Measurements from ENCODE around the gene ACOT9. TPM values are rescaled to one million over a fixed set of nuclear protein-coding genes. Genes with fewer than 3 reads are reported as not detected.

The ACOT9 gene
- polyA plus RNA-seq, 2 of the 4 experiments (the other 2 are of a cell fraction), result 87.0 to 110 TPM

GRCh38 chrX:23789386-23790154, 46.5 kb upstream of the ACOT9 start:
- peak overlapping the region; percentile 80 to 84 for H3K27ac ChIP-seq
- WGBS (ENCODE audit: missing lambda C conversion rate), result 88% methylated on average over 5 of the region's 8 CpGs

GRCh38 chrX:23788946-23789345, 45.9 kb upstream of the ACOT9 start:
- FAIRE-seq (no peak), DNase-seq (ENCODE audit: low read depth in 1 of 2, low spot score in 1 of 2) (peak in 1 of 2 experiments; percentile 44), ATAC-seq (peak in 1 of 2 experiments; percentile 6; a peak in 2 of 6 replicates)
- no peak overlapping the region for H3K4me3 ChIP-seq
- peak overlapping the region; percentile 42; the same call in 2 of the 3 replicates for H3K4me2 ChIP-seq
- 52% methylated on average over 3 of the region's 4 CpGs for WGBS (ENCODE audit: missing lambda C conversion rate)
- ChIA-PET CTCF (interaction anchor here (0.6 to 4.7 kb wide), 3 partner anchors 10 to 113 kb away, joined by 3 to 42 read pairs (median 4); no protein-coding TSS in a partner anchor), POLR2A (interaction anchor here (4.3 kb wide), 1 partner anchor 113 kb away, joined by 38 read pairs; no protein-coding TSS in a partner anchor)
- H3K4me1 ChIP-seq, result peaks cover 23% of the 10 kb centered on the region; the same call in 2 of the 3 replicates
- peak overlapping the region; percentile 80 to 84 for H3K27ac ChIP-seq
- TF ChIP-seq JUNB (IDR thresholded peaks at IDR 0.05) (no peak), EHMT2 (IDR thresholded peaks at IDR 0.05; ENCODE audit: low read depth) (no peak), FOSL2 (IDR thresholded peaks at IDR 0.05) (no peak), FOSL2 (CRISPR knock-in tag; IDR thresholded peaks at IDR 0.05) (no peak), KDM5A (IDR thresholded peaks at IDR 0.05) (no peak), GATA3 (IDR thresholded peaks at IDR 0.05; ENCODE audit: borderline replicate concordance) (no peak), CEBPB (IDR thresholded peaks at IDR 0.05) (peak in 1 of 2 experiments; percentile 17; a peak in 1 of 4 replicates), MAFK (IDR thresholded peaks at IDR 0.05; ENCODE audit: partially characterized antibody) (no peak)
- no peaks in the 10 kb centered on the region for H3K9me3 ChIP-seq

More at GRCh38 chrX:23789386-23790154, 46.5 kb upstream of the ACOT9 start:
- Histone ChIP-seq H3K4me3 (no peak overlapping the region), H3K4me1 (peaks cover 23% of the 10 kb centered on the region; the same call in 2 of the 3 replicates), H3K9me3 (no peaks in the 10 kb centered on the region), H3K4me2 (no peak overlapping the region)
- POLR2A ChIA-PET, result interaction anchor here (4.3 kb wide), 1 partner anchor 112 kb away, joined by 38 read pairs; no protein-coding TSS in a partner anchor
- no peak for FAIRE-seq
- 0 out of 6 replicates have a peak, but pooled peaks of 1 of the 2 experiments have one; percentile 1 for ATAC-seq
- CTCF ChIA-PET, result interaction anchor here (0.6 to 4.7 kb wide), 3 partner anchors 10 to 113 kb away, joined by 3 to 42 read pairs (median 4); no protein-coding TSS in a partner anchor
- TF ChIP-seq RAD21 (conservative IDR thresholded peaks at IDR 0.05 in 1 of 2, IDR thresholded peaks at IDR 0.05 in 1 of 2) (no peak), MAFK (IDR thresholded peaks at IDR 0.05; ENCODE audit: partially characterized antibody) (peak; percentile 67)
- no peak for DNase-seq (ENCODE audit: low read depth in 1 of 2, low spot score in 1 of 2)

- POLR2A ChIA-PET, result interaction anchor here (1.5 to 4.3 kb wide), 2 partner anchors 15 to 113 kb away, joined by 4 to 38 read pairs; no protein-coding TSS in a partner anchor
- H3K4me1 ChIP-seq, result peaks cover 23% of the 10 kb centered on the region; the same call in 2 of the 3 replicates
These were observed 45.4 kb upstream of the ACOT9 start for GRCh38 chrX:23788521-23788920.

GRCh38 chrX:23787745-23788118, 44.7 kb upstream of the ACOT9 start:
- POLR2A ChIA-PET, result interaction anchor here (1.0 to 4.3 kb wide), 4 partner anchors 12 to 114 kb away, joined by 4 to 38 read pairs (median 8); no protein-coding TSS in a partner anchor
- Histone ChIP-seq H3K9me3 (no peaks in the 10 kb centered on the region), H3K4me2 (peak overlapping the region; percentile 42; the same call in 1 of the 3 replicates), H3K4me1 (peaks cover 18% of the 10 kb centered on the region; the same call in 2 of the 3 replicates), H3K4me3 (no peak overlapping the region), H3K27ac (peak overlapping the region; percentile 80 to 84)
- peak in 1 of 2 experiments; percentile 7; a peak in 3 of 6 replicates for ATAC-seq
- DNase-seq (ENCODE audit: low read depth in 1 of 2, low spot score in 1 of 2), result peak in 1 of 2 experiments; percentile 52
- CTCF ChIA-PET, result interaction anchor here (4.7 kb wide), 1 partner anchor 115 kb away, joined by 42 read pairs; no protein-coding TSS in a partner anchor
- FAIRE-seq, result no peak
- 88% methylated on average over 2 of the region's 2 CpGs for WGBS (ENCODE audit: missing lambda C conversion rate)
- TF ChIP-seq EHMT2 (IDR thresholded peaks at IDR 0.05; ENCODE audit: low read depth) (no peak), HOXA7 (CRISPR knock-in tag; IDR thresholded peaks at IDR 0.05) (no peak), GATA3 (IDR thresholded peaks at IDR 0.05; ENCODE audit: borderline replicate concordance) (no peak), CBX2 (IDR thresholded peaks at IDR 0.05; ENCODE audit: borderline replicate concordance, low read depth) (no peak), ZFP36 (IDR thresholded peaks at IDR 0.05; ENCODE audit: borderline replicate concordance, partially characterized antibody) (no peak), HES2 (IDR thresholded peaks at IDR 0.05) (no peak)

More at GRCh38 chrX:23788521-23788920, 45.4 kb upstream of the ACOT9 start:
- TF ChIP-seq RNF2 (IDR thresholded peaks at IDR 0.05; ENCODE audit: borderline replicate concordance, low read depth) (no peak), MAFK (IDR thresholded peaks at IDR 0.05; ENCODE audit: partially characterized antibody) (peak; percentile 28)
- Histone ChIP-seq H3K27ac (peak overlapping the region; percentile 80 to 84), H3K4me2 (peak overlapping the region; percentile 42; the same call in 2 of the 3 replicates), H3K9me3 (no peaks in the 10 kb centered on the region), H3K4me3 (no peak overlapping the region)
- DNase-seq (ENCODE audit: low read depth in 1 of 2, low spot score in 1 of 2) (peak in 1 of 2 experiments; percentile 58), ATAC-seq (peak; percentile 19 to 33; a peak in 4 of 6 replicates), FAIRE-seq (no peak)
- CTCF ChIA-PET, result interaction anchor here (1.2 to 4.7 kb wide), 2 partner anchors 11 to 114 kb away, joined by 3 to 42 read pairs; no protein-coding TSS in a partner anchor
